Measurements from ENCODE around the gene HS2ST1. TPM values are rescaled to one million over a fixed set of nuclear protein-coding genes. Genes with fewer than 3 reads are reported as not detected.

The HS2ST1 gene
- polyA plus RNA-seq, 3 donors, result 2.6 to 6.0 (median 4.2) TPM

- no peak within 1 kb of the TSS for H3K27ac Mint-ChIP-seq
- H3K27ac ChIP-seq (ENCODE audit: low read depth in 1 of 2, low read length in 2 of 2), result peak within 1 kb of the TSS; percentile 87 to 99
- peak within 1 kb of the TSS; percentile 96 for H2AFZ ChIP-seq (ENCODE audit: insufficient read depth, low read depth, low read length, poor library complexity, severe bottlenecking)
- H3K4me2 ChIP-seq (replicated peaks; ENCODE audit: extremely low read depth, low read length, poor library complexity, severe bottlenecking), result peak within 1 kb of the TSS; percentile 96
- intact Hi-C loops (cut with micrococcal nuclease), result loop anchor here (2.0 to 10.0 kb wide), 3 partner anchors 139 to 421 kb away; partner anchors contain the start of gene SH3GLB1 (in 1 of the 2)
- peaks cover 0 to 20% of the 10 kb centered on the region in 2 donors for H3K36me3 ChIP-seq (replicated peaks in 1 of 2; ENCODE audit: control insufficient read depth in 1 of 2, insufficient read depth in 2 of 2, low read length in 2 of 2)
- TF ChIP-seq CTCF (IDR thresholded peaks at IDR 0.05), result no peak
- no peaks in the 10 kb centered on the region for H3K27me3 Mint-ChIP-seq (ENCODE audit: low read depth in 3 of 3)
- H3K4me1 Mint-ChIP-seq, result peaks cover 28% of the 10 kb centered on the region
- DNase-seq, result peak; percentile 99 to 100 (median 100)
- no peaks in the 10 kb centered on the region for H3K27me3 ChIP-seq (ENCODE audit: control insufficient read depth in 2 of 2, insufficient read depth in 2 of 2, low read length in 2 of 2)
- H3K4me3 ChIP-seq (replicated peaks in 1 of 3; ENCODE audit: low read depth in 2 of 3, low read length in 3 of 3), result peak within 1 kb of the TSS; percentile 93 to 99 (median 98)
- no peaks in the 10 kb centered on the region for H3K9me3 ChIP-seq (replicated peaks in 1 of 2; ENCODE audit: control insufficient read depth in 1 of 2, insufficient read depth in 1 of 2, low read length in 2 of 2)
- H3K9me3 Mint-ChIP-seq, result no peaks in the 10 kb centered on the region
- H3K79me2 ChIP-seq (ENCODE audit: insufficient read depth, low read length), result peaks cover 85% of the 10 kb centered on the region
- 1% methylated on average over 24 of the region's 44 CpGs for WGBS (ENCODE audit: insufficient coverage)
- peaks cover 16 to 21% of the 10 kb centered on the region in 2 donors for H3K36me3 Mint-ChIP-seq
- H4K20me1 ChIP-seq (ENCODE audit: insufficient read depth, low read length), result peaks cover 40% of the 10 kb centered on the region
- H3K9ac ChIP-seq (ENCODE audit: insufficient read depth, low read length, poor library complexity, severe bottlenecking), result peak within 1 kb of the TSS; percentile 92
- H3K4me3 Mint-ChIP-seq, result no peak within 1 kb of the TSS
- H3K4me1 ChIP-seq (ENCODE audit: control insufficient read depth in 1 of 2, insufficient read depth in 2 of 2, low read length in 2 of 2), result peaks cover 17 to 22% of the 10 kb centered on the region in 2 donors
Observed at GRCh38 chr1:86913896-86914600, 387 bp upstream of the HS2ST1 start, which contains the start of gene SELENOF. TSS of gene SELENOF (minus strand) at chr1:86914126. CDS start at chr1:86914111, 15 bp downstream.

GRCh38 chr1:86914998-86915736 lies 732 bp downstream of the HS2ST1 start:
- no peak overlapping the region for H3K27ac Mint-ChIP-seq
- WGBS (ENCODE audit: insufficient coverage), result under 1% methylated on average over 43 of the region's 43 CpGs
- intact Hi-C loops (cut with micrococcal nuclease), result loop anchor here (2.0 to 10.0 kb wide), 4 partner anchors 140 to 420 kb away; partner anchors contain the start of gene SH3GLB1 (in 2 of the 2)
- Histone ChIP-seq H4K20me1 (ENCODE audit: insufficient read depth, low read length) (peaks cover 28% of the 10 kb centered on the region), H3K4me3 (replicated peaks in 1 of 3; ENCODE audit: low read depth in 2 of 3, low read length in 3 of 3) (peak overlapping the region; percentile 58 to 99 (median 83)), H3K9ac (ENCODE audit: insufficient read depth, low read length, poor library complexity, severe bottlenecking) (peak overlapping the region; percentile 74), H3K4me2 (replicated peaks; ENCODE audit: extremely low read depth, low read length, poor library complexity, severe bottlenecking) (peak overlapping the region; percentile 92), H3K9me3 (replicated peaks in 1 of 2; ENCODE audit: control insufficient read depth in 1 of 2, insufficient read depth in 1 of 2, low read length in 2 of 2) (no peaks in the 10 kb centered on the region), H3K27me3 (ENCODE audit: control insufficient read depth in 2 of 2, insufficient read depth in 2 of 2, low read length in 2 of 2) (no peaks in the 10 kb centered on the region), H2AFZ (ENCODE audit: insufficient read depth, low read depth, low read length, poor library complexity, severe bottlenecking) (peak overlapping the region; percentile 94), H3K27ac (ENCODE audit: low read depth in 1 of 2, low read length in 2 of 2) (peak overlapping the region; percentile 62 to 74), H3K36me3 (replicated peaks in 1 of 2; ENCODE audit: control insufficient read depth in 1 of 2, insufficient read depth in 2 of 2, low read length in 2 of 2) (peaks cover 0 to 9% of the 10 kb centered on the region in 2 donors), H3K4me1 (ENCODE audit: control insufficient read depth in 1 of 2, insufficient read depth in 2 of 2, low read length in 2 of 2) (peaks cover 17 to 22% of the 10 kb centered on the region in 2 donors), H3K79me2 (ENCODE audit: insufficient read depth, low read length) (peaks cover 74% of the 10 kb centered on the region)
- no peak overlapping the region for H3K4me3 Mint-ChIP-seq
- H3K9me3 Mint-ChIP-seq, result no peaks in the 10 kb centered on the region
- TF ChIP-seq CTCF (IDR thresholded peaks at IDR 0.05), result no peak
- peak; percentile 20 to 49 (median 20) for DNase-seq
- H3K27me3 Mint-ChIP-seq (ENCODE audit: low read depth in 3 of 3), result no peaks in the 10 kb centered on the region
- peaks cover 25% of the 10 kb centered on the region for H3K4me1 Mint-ChIP-seq
- peaks cover 7 to 13% of the 10 kb centered on the region in 2 donors for H3K36me3 Mint-ChIP-seq

Measured in CD14-positive monocyte (primary cell).